ENCODE results near the gene CDH26. TPM values are rescaled to one million over a fixed set of nuclear protein-coding genes. Genes with fewer than 3 reads are reported as not detected.

Gene CDH26
- total and polyA plus RNA-seq, 10 of the 15 experiments (the other 5 are each of a cell fraction or from before 2014, with no cell fraction given): 0.03 to 0.19 (median 0.08) TPM; not detected in 4

- BruUV-seq (replicated peaks): no TSS peak
- in situ Hi-C loops (cut with MboI): no loop called here
Observed at GRCh38 chr20:60051911-60052310, 93.7 kb downstream of the CDH26 start.

More at GRCh38 chr20:60051911-60052310, 93.7 kb downstream of the CDH26 start:
- no peak overlapping the region for H3K4me3 ChIP-seq
- POLR2A ChIA-PET: no interaction called here
- no peak overlapping the region for H3K9ac ChIP-seq (ENCODE audit: control insufficient read depth, insufficient read depth, low read length)
- H4K20me1 ChIP-seq (ENCODE audit: control insufficient read depth, insufficient read depth): no peaks in the 10 kb centered on the region
- SMC1A ChIA-PET (ENCODE audit: uncharacterized antibody, unreplicated experiment): interaction anchor here (0.6 kb wide), 1 partner anchor 58 kb away, joined by 3 read pairs; no protein-coding TSS in a partner anchor
- 48% methylated on average over 3 of the region's 3 CpGs for WGBS (ENCODE audit: insufficient coverage, insufficient replicate concordance, low lambda C conversion rate, missing lambda C conversion rate)
- no peaks in the 10 kb centered on the region for H3K79me2 ChIP-seq (ENCODE audit: control insufficient read depth, insufficient read depth, low read length)
- no peak overlapping the region for H3K27ac ChIP-seq (ENCODE audit: control insufficient read depth, insufficient read depth)
- no peaks in the 10 kb centered on the region for H3K27me3 ChIP-seq (replicated peaks in 1 of 2; ENCODE audit: control insufficient read depth in 2 of 2, insufficient read depth in 2 of 2, low read length in 1 of 2)
- CTCF ChIA-PET: no interaction called here
- RAD21 ChIA-PET (ENCODE audit: unreplicated experiment): no interaction called here
- no peak overlapping the region for H2AFZ ChIP-seq (ENCODE audit: control insufficient read depth, low read depth, low read length)
- H3K36me3 ChIP-seq (ENCODE audit: control insufficient read depth in 2 of 2, insufficient read depth in 2 of 2, low read length in 1 of 2): no peaks in the 10 kb centered on the region
- H3K4me1 ChIP-seq (ENCODE audit: control insufficient read depth, insufficient read depth, low read length): no peaks in the 10 kb centered on the region
- H3K9me3 ChIP-seq (replicated peaks; ENCODE audit: control insufficient read depth, insufficient read depth, low read length): no peaks in the 10 kb centered on the region
- no peak for TF ChIP-seq ZBTB33 (IDR thresholded peaks at IDR 0.05)
- no peak for TF ChIP-seq RFX5 (IDR thresholded peaks at IDR 0.05; ENCODE audit: low read depth, low read length)
- no peak for TF ChIP-seq USF2 (IDR thresholded peaks at IDR 0.05; ENCODE audit: borderline replicate concordance, low read depth, low read length)
- no peak overlapping the region for H3K4me2 ChIP-seq (ENCODE audit: control insufficient read depth, insufficient read depth)
- no peak for FAIRE-seq
- no peak for ATAC-seq
- DNase-seq (ENCODE audit: low read depth, low spot score): no peak
- intact Hi-C loops (cut with micrococcal nuclease; ENCODE audit: unreplicated experiment): loop anchor here (10.0 kb wide), 1 partner anchor 107 kb away; the partner anchor contains the start of genes FAM217B and PPP1R3D
